ENCODE results near the gene FLT3LG.

The FLT3LG gene

GRCh38 chr19:49473868-49474541 lies at the start of gene FLT3LG:
Gene FLT3LG (plus strand): TSS chr19:49474215. CDS start chr19:49474640, 425 bp downstream.
- no peak for DNase-seq

- DNase-seq: no peak
Observed at GRCh38 chr19:49425178-49425577, 48.8 kb upstream of the FLT3LG start, which contains the start of gene GFY. Gene GFY (plus strand): TSS chr19:49425388. CDS start chr19:49426431, 1,043 bp downstream.

GRCh38 chr19:49425922-49426592 lies 48.0 kb upstream of the FLT3LG start:
- no peak for DNase-seq

GRCh38 chr19:49427339-49427738 lies 46.7 kb upstream of the FLT3LG start:
- DNase-seq: no peak

GRCh38 chr19:49427855-49428546 lies 46.0 kb upstream of the FLT3LG start:
- no peak for DNase-seq

GRCh38 chr19:49428547-49429451 lies 45.2 kb upstream of the FLT3LG start:
- DNase-seq: no peak

- DNase-seq: no peak
Observed at GRCh38 chr19:49430172-49430677, 43.8 kb upstream of the FLT3LG start.

- no peak for DNase-seq
Observed at GRCh38 chr19:49430678-49431329, 43.2 kb upstream of the FLT3LG start.

- DNase-seq: no peak
Observed at GRCh38 chr19:49431330-49431749, 42.7 kb upstream of the FLT3LG start.

- DNase-seq: no peak
Observed at GRCh38 chr19:49432141-49433073, 41.6 kb upstream of the FLT3LG start.

GRCh38 chr19:49433240-49433901 lies 40.6 kb upstream of the FLT3LG start:
- DNase-seq: no peak

- no peak for DNase-seq
Observed at GRCh38 chr19:49434907-49435583, 39.0 kb upstream of the FLT3LG start.

GRCh38 chr19:49435670-49436069 lies 38.3 kb upstream of the FLT3LG start:
- DNase-seq: no peak

- no peak for DNase-seq
Observed at GRCh38 chr19:49436381-49437017, 37.5 kb upstream of the FLT3LG start.

GRCh38 chr19:49437231-49437630 lies 36.8 kb upstream of the FLT3LG start:
- DNase-seq: no peak

GRCh38 chr19:49438261-49438660 lies 35.8 kb upstream of the FLT3LG start:
- DNase-seq: no peak

GRCh38 chr19:49439836-49440235 lies 34.2 kb upstream of the FLT3LG start:
- DNase-seq: no peak

GRCh38 chr19:49440439-49441209 lies 33.4 kb upstream of the FLT3LG start:
- DNase-seq: no peak

Data from cortex of kidney (tissue), 1 donor.